NCI-H774 (cell line): ENCODE results near the gene ERP27.

Experiments
- DNase-seq: peaks from one replicate; lab custom pipeline; 2025; lab: John Stamatoyannopoulos, UW

ERP27 gene

GRCh38 chr12:14938301-14938700 is at the start of gene ERP27:
ERP27 (minus strand) TSS chr12:14938537; CDS start chr12:14938508, 29 bp downstream.
- no peak for DNase-seq

GRCh38 chr12:14988035-14988434 is 49.7 kb upstream of the ERP27 start:
- DNase-seq = no peak

DNA sequence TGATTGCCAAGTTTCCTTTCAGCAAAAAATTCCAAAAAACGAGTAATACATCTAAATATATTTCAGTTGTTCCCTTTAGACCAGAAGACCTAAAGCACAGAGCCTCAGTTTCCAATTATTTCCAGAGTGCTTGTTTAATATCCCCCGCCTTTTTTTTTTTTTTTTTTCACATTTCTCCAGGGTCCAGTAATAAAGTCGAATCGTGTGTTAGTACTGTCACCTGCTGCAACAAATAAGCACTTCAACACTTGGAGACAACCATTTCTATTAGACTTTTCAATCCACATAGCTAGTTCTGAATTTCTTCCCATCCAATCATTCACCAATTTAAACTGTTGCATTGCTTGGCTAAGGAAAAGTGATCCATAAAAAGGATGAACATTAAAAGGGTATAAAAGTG is 48.1 kb upstream of the ERP27 start:
- no peak for DNase-seq

DNA sequence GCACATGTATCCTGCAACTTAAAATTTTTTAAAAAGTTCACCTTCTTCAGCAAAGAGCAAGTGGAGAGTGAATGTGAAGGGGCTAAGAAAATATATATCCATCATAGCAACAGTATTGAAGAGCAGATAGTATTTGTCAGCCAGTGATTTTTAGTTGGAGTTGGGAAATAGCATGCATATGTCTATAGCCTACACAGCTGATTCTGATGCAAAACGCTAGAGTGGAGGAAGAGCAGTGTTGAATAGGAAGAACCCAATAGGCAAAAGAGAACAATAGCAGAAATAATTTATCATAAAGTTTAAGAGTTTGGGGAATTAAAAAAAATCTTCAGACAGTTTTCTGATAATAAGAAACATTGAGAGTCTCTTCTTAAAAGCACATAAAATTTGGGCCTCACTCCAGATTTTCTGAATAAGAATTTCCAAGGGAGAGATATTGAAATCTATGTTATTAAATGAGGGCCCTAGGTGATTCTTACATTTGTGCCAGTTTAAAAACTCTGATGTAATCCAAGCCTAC is 46.5 kb upstream of the ERP27 start:
- no peak for DNase-seq

GRCh38 chr12:14984036-14984435 is 45.7 kb upstream of the ERP27 start:
- no peak for DNase-seq

GRCh38 chr12:14982991-14983390 is 44.7 kb upstream of the ERP27 start:
- no peak for DNase-seq

- DNase-seq = no peak
Measured at GRCh38 chr12:14982562-14982961, 44.2 kb upstream of the ERP27 start.

- no peak for DNase-seq
Measured at GRCh38 chr12:14981049-14981448, 42.7 kb upstream of the ERP27 start.

GRCh38 chr12:14979468-14979867 is 41.1 kb upstream of the ERP27 start:
- DNase-seq = no peak

DNA sequence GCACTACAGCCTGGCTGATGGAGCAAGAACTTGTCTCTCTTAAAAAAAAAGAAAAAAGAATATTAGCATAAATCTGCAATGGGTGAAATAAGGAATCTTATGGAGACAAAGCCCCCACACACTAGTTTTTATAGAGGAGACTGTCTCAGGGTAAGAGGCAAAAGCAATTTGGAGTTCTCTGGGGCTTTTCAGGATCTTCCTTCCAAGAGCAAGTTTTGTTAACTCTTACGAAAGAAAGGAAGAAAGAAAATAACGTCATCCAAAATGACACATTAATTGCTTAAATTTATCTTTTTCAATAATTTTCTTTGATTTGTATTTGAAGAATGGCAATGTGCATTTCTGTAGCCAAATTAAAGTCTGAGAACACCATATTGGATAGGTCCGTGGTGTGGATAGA is 38.3 kb upstream of the ERP27 start:
- no peak for DNase-seq

DNA sequence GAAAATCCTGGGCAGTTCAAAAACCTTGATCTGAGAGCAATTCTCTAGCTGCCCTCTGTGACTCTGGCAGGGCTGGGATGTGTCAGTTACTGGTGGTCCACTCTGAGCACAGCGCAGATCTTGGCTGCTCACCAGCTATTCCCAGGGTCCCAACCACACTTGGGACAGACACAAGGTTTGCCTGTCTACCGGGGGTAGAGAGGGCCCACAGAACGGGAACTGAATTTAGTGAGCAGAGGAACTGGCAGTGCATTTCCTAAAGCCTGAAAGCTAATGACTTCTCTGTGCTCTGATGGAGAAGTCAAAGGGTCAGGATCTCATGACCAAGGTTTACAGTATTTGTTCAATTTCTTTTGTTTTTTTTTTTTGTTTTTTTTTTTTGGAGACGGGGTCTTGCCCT is 37.1 kb upstream of the ERP27 start:
- DNase-seq = no peak

DNA sequence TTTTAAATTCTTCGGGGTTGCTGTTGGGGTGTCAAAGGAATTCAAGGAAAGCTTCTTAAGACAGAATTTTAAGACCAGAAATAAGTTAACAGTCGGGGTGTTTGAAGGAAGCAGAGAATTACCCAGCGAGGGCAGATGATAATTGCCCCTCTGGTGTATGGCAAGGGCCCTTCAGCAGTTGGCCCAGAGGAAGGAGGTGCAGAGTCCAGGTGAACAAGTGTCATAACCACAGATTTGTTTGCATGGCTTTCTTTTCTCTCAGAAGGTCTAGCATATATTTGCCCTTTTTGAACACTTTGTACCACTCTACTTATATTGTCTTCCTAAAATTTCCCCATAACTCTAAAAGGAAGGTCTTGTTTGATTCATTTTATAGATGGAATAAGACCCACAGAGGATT is 36.3 kb upstream of the ERP27 start:
- DNase-seq = no peak

DNA sequence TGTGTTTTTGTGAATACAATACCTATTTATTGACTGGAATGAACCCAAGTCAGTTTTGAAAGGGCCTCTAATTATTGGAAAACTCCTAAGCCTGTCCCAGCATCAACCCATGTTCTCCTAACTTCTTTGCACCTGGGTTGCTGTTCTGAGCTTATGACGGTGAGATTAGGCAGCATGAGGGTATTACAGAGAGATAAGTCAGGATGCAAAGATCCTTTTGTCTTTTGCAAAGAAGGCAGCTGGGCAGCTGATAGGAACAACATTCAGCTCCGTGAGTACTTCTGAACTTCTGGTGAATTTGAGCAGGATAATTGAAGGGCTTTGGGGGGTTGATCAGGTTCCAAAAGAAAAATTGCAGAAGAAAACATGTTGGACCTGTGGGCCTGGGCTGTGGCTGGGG is 34.5 kb upstream of the ERP27 start, which contains the start of gene PDE6H:
Gene PDE6H, plus strand, starts transcription at position 227 of the 400 bp plus-strand sequence. CDS start 4,971 bp downstream, outside the sequence.
- DNase-seq = no peak

GRCh38 chr12:14970473-14970872 is 32.1 kb upstream of the ERP27 start:
- no peak for DNase-seq

DNA sequence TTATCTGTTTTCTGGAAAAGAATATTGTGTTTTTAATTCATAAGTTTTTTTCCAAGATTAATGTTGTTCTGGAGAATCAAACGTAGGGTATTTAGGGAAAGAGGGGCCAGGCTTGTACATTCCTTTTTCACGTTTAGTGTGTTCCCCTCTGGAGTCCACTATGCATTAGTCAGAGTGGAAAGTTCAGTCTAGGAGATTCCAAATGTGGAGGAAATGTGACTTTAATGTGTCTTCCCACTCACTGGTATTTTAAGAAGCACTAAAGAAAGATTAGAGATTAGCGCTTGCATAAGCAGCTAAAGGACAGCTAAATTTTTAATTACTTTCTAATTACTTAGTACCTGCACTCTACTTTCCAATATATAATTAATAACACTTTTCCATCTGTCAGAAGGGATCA is 30.1 kb upstream of the ERP27 start:
- DNase-seq = no peak

GRCh38 chr12:14965221-14965620 is 26.9 kb upstream of the ERP27 start:
- DNase-seq = no peak

DNA sequence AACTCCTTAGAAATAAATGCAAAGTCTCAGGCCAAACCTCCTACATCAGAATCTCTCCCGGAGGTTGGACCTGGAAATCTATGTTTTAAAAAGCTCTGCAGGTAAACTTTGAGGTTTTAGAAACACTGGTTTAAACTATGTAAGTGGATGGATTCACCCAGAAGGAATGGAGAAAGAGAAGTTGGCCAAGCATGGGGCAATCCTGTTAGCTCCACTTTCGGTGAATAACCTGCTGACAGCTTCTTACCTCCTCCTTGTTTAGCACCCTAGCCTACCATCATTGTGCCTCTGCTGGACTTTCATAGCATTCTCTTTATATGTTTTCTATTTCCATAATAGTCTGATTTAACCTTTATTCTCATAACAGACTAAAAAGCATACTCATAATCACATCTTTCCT is 26.1 kb upstream of the ERP27 start:
- no peak for DNase-seq

DNA sequence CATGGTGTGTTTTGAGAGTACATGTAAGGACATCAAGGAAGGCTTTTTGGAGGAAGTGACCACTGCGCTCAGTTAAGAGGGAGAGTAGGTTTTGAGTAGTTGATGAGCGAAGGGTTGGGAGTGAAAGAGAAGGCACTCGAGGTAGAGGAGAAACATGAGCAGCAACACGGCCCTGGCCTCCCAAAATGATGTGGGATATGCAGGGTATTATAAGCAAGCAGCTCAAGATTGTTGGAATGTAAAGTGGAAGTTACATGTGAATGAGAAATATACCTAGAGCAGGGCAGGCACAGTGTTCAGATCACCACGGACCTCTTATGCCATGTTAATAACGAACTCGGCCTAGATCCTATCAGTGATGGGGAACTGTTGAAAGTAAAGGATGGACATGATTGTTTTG is 25.2 kb upstream of the ERP27 start:
- no peak for DNase-seq

- DNase-seq = no peak
Measured at GRCh38 chr12:14962797-14963196, 24.5 kb upstream of the ERP27 start.

DNA sequence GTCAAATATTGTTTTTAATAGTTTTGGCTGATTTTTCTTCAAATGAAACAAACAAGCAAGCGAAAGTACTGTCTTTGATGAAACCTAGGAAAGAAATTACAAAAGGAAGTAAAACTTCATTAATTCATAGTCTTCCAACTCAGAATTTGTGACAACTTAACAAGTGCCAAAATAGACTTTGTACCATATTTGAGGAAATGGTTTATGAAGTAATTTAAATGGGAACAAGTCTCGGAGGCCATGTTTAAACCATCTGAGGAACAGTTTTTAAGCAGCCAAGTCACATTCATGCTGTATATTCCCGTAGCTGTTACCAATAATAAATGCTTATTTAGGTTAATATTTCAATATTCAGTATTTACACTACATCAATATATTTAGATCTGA is 23.8 kb upstream of the ERP27 start:
- no peak for DNase-seq

DNA sequence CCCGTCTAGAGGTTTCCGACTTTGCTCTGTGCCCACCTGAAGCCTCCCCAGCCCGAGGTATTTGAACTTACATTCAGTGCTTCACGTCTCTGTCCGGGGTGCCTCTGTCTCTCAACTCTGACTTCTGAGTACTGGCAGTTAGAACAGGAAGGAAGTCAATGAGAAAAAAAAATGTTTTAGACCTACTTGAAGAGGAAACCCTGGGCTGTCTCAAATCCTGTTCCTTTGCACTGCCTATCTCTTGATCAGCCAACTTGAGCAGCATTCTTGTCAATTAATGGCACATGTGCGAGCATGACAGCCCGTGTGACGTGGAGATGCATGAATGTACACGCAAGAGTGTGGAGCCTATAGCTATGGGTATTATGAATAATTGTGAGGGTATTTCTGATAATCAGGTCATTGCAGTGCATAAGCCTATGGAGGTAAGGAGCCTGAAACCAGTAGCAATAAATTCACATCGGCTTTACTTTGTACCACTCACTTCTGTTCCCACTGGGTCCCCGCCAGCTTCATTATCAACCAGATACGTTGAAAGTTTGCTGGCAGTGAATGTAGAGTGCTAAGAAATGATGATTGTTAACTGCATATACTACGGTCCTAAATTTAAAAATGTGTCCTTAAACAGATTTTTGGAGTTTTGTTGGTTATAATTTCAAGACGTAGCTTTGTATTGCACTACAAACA is 23.3 kb upstream of the ERP27 start, which contains the start of gene ARHGDIB:
Gene ARHGDIB, minus strand, starts transcription at position 136 of the 687 bp plus-strand sequence. CDS start 10,889 bp downstream, outside the sequence.
- no peak for DNase-seq

DNA sequence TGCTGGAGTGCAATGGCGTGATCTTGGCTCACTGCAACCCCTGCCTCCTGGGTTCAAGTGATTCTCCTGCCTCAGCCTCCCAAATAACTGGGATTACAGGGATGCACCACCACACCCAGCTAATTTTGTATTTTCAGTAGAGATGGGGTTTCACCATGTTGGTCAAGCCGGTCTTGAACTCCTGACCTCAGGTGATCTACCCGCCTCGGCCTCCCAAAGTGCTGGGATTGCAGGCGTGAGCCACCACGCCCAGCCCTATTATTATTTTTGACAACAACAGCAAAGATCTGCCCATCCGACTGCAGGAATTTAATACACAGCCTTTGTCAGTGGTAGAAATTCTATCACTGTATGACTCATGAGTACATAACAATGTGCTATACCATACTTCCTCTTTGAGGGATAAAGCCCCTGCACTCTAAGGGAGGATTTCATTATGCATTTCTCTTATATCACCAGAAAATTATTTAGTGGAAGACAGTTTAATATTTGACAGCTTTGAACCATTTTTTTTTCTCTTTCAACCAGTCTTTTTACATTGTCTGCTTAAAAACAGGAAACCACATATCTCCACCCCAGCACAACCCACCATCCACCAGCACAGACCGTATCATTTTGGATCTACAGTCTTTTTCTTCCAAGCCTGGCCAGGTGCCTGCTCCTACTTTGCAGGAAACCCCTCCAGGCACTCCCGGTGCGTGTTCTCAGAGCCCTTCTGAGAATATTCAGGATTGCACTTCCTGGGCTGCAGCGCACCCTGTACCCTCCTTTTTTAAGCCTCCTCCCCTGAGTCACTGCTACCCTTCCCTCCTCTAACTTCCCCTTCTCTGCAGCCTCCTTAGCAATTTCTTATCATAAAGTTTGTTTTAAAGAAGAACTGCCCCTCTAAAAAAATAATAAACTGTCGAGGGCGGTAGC is 22.5 kb upstream of the ERP27 start:
- no peak for DNase-seq
